Vagina (tissue), 2 donors: ENCODE measurements around the gene CHD5. TPM values are rescaled to one million over a fixed set of nuclear protein-coding genes. Genes with fewer than 3 reads are reported as not detected.

Experiments used
- DNase-seq, 2 donors: peaks; one replicate each; pipeline ENCODE4 v3.0.0-alpha.2; 2017; ENCODE audit errors: extremely low spot score in 2 of 2
- H3K27ac ChIP-seq: fragments of 200-600 bp; sonication (generic); one replicate; pipeline ENCODE4 v1.5.1; 2019
- H3K27me3 ChIP-seq: fragments of 200-600 bp; sonication (generic); one replicate; pipeline ENCODE4 v1.5.1; 2019
- H3K36me3 ChIP-seq, 2 donors: fragments of 200-600 bp; sonication (generic); one replicate each; pipeline ENCODE4 v1.5.1; 2017 to 2019
- H3K4me1 ChIP-seq: fragments of 200-600 bp; sonication (generic); one replicate; pipeline ENCODE4 v1.5.1; 2019
- H3K4me3 ChIP-seq, 2 donors: fragments of 200-600 bp; sonication (generic); 1 replicate in 1 of 2; 2 replicates in 1 of 2; pipeline ENCODE4 v1.5.1; 2016 to 2019
- H3K9me3 ChIP-seq: fragments of 200-600 bp; sonication (generic); one replicate; pipeline ENCODE4 v1.5.1; 2019
- POLR2A ChIP-seq, 2 donors: fragments of 450-650 bp; IDR thresholded peaks; one replicate each; pipeline ENCODE4 v1.6.1; 2017; ENCODE audit warnings: antibody characterized with exemption in 2 of 2, mild to moderate bottlenecking in 2 of 2, moderate library complexity in 2 of 2
- POLR2AphosphoS5 ChIP-seq, 2 donors: sonication (generic); formaldehyde crosslinking; IDR thresholded peaks; one replicate each; pipeline ENCODE4 v1.9.0; 2017; ENCODE audit warnings: antibody characterized with exemption in 2 of 2, mild to moderate bottlenecking in 2 of 2, low read depth in 1 of 2; ENCODE audit not compliant: insufficient read depth in 1 of 2
- intact Hi-C: fragments of 100-400 bp; cut with DNase I; formaldehyde crosslinking; loops from one replicate; pipeline ENCODE4 v1.15.1; 2023
- total RNA-seq: library from RNA; depleted of rRNA; stranded (reverse); fragments of >200 nt; gene quantifications from one replicate; pipeline ENCODE4 v1.2.3, GENCODE V29; 2016
- TF ChIP-seq, protein P1 (sequence below), 3 experiments: fragments of 450-650 bp in 2 of 3; fragments of 200-600 bp in 1 of 3; sonication (generic) in 1 of 3; IDR thresholded peaks; one replicate each; pipeline ENCODE4 v1.5.1; 2017 to 2019; ENCODE audit warnings: antibody characterized with exemption in 3 of 3, mild to moderate bottlenecking in 2 of 3, moderate library complexity in 2 of 3

CHD5 gene
- total RNA-seq, 1 donor from 2014 or later, result 2.0 TPM

GRCh38 chr1:6211731-6212130, 31.6 kb upstream of the CHD5 start:
- Histone ChIP-seq H3K9me3 (no peaks in the 10 kb centered on the region), H3K4me3 (no peak overlapping the region), H3K4me1 (peaks cover 28% of the 10 kb centered on the region), H3K27me3 (no peaks in the 10 kb centered on the region), H3K36me3 (no peaks in the 10 kb centered on the region), H3K27ac (no peak overlapping the region)
- TF ChIP-seq, protein P1, sequence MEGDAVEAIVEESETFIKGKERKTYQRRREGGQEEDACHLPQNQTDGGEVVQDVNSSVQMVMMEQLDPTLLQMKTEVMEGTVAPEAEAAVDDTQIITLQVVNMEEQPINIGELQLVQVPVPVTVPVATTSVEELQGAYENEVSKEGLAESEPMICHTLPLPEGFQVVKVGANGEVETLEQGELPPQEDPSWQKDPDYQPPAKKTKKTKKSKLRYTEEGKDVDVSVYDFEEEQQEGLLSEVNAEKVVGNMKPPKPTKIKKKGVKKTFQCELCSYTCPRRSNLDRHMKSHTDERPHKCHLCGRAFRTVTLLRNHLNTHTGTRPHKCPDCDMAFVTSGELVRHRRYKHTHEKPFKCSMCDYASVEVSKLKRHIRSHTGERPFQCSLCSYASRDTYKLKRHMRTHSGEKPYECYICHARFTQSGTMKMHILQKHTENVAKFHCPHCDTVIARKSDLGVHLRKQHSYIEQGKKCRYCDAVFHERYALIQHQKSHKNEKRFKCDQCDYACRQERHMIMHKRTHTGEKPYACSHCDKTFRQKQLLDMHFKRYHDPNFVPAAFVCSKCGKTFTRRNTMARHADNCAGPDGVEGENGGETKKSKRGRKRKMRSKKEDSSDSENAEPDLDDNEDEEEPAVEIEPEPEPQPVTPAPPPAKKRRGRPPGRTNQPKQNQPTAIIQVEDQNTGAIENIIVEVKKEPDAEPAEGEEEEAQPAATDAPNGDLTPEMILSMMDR (IDR thresholded peaks at IDR 0.05), result no peak
- no peak for DNase-seq
- intact Hi-C loops, result no loop called here

- Histone ChIP-seq H3K36me3 (no peaks in the 10 kb centered on the region), H3K9me3 (no peaks in the 10 kb centered on the region), H3K4me3 (no peak overlapping the region), H3K4me1 (peaks cover 38% of the 10 kb centered on the region), H3K27me3 (no peaks in the 10 kb centered on the region), H3K27ac (no peak overlapping the region)
- TF ChIP-seq POLR2A (IDR thresholded peaks at IDR 0.05) (no peak), POLR2AphosphoS5 (IDR thresholded peaks at IDR 0.05; ENCODE audit: insufficient read depth in 1 of 2, low read depth in 1 of 2) (no peak)
- TF ChIP-seq, protein P1 (IDR thresholded peaks at IDR 0.05), result no peak
- intact Hi-C loops, result no loop called here
- no peak for DNase-seq
Measured at GRCh38 chr1:6210591-6211355, 30.7 kb upstream of the CHD5 start.

DNA sequence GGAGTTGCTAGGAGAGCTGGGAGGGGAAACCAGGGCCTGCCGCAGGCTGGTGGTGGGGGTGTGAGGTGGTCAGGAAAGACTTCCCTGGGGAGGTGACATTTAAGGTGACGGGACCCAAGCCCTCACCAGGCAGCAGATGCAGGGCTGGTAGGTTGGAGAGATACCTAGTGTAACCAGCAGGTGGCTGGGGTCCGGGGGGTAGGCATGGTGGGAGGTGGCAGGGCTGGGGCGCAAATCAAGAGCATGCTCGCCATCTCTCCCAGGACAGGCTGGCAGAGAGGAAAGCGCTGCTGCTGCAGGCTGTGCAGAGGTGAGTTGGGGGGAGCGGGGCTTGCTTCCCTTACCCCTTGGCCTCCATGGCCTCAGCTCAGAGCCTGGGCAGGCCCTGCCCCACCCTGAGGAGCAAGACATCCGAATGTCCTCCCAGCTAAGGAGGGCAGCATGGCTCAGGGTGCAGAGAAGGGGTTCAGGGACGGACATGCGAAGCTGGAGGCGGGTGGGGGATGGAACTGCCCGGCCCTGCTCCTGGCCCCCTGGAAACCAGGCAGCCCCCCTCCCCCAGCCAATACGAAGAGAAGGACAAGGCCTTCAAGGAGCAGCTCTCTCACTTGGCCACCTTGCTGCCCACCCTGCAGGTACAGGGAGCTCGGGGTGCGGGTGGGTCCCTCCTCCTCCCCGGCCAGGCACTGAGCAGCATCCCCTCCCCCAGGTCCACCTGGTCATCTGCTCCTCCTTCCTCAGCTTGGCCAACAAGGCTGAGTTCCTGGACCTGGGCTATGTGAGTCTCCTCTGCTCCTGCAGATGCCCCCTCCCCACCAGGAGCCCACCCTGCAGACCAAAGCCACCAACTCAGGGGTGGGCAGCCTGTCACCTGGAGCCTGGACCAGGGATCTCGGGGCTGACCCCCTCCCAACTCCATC, 29.8 kb upstream of the CHD5 start:
- intact Hi-C loops, result no loop called here
- H3K36me3 ChIP-seq, result no peaks in the 10 kb centered on the region
- H3K4me3 ChIP-seq, result no peak overlapping the region
- no peaks in the 10 kb centered on the region for H3K9me3 ChIP-seq
- TF ChIP-seq POLR2AphosphoS5 (IDR thresholded peaks at IDR 0.05; ENCODE audit: insufficient read depth in 1 of 2, low read depth in 1 of 2) (no peak), POLR2A (IDR thresholded peaks at IDR 0.05) (no peak)
- TF ChIP-seq, protein P1 (IDR thresholded peaks at IDR 0.05), result no peak
- H3K27me3 ChIP-seq, result no peaks in the 10 kb centered on the region
- peaks cover 46% of the 10 kb centered on the region for H3K4me1 ChIP-seq
- no peak for DNase-seq
- H3K27ac ChIP-seq, result no peak overlapping the region

GRCh38 chr1:6208723-6209660, 28.9 kb upstream of the CHD5 start:
- Histone ChIP-seq H3K27ac (no peak overlapping the region), H3K4me3 (peak overlapping the region; percentile 40 to 41), H3K4me1 (peaks cover 52% of the 10 kb centered on the region), H3K27me3 (no peaks in the 10 kb centered on the region), H3K36me3 (no peaks in the 10 kb centered on the region), H3K9me3 (no peaks in the 10 kb centered on the region)
- intact Hi-C loops, result no loop called here
- TF ChIP-seq POLR2A (IDR thresholded peaks at IDR 0.05) (no peak), POLR2AphosphoS5 (IDR thresholded peaks at IDR 0.05; ENCODE audit: insufficient read depth in 1 of 2, low read depth in 1 of 2) (no peak)
- TF ChIP-seq, protein P1 (IDR thresholded peaks at IDR 0.05), result peak; percentile 13 to 44 (median 38)
- DNase-seq, result no peak
